GM18951 (cell line): ENCODE measurements around the gene ZFYVE28.

Source experiments
- POLR2A ChIP-seq: IDR thresholded peaks from 4 replicates; pipeline ENCODE4 v1.6.1; 2011; ENCODE audit warnings: mild to moderate bottlenecking; ENCODE audit not compliant: insufficient read length, insufficient read depth; ENCODE audit errors: extremely low read depth
- in situ Hi-C: fragments of 300-500 bp; cut with MboI; formaldehyde crosslinking; loops from one replicate; pipeline ENCODE4 v1.12.0; 2022; ENCODE audit warnings: low sequenced_read_pairs, mixed read lengths, inconsistent platforms; ENCODE audit not compliant: unreplicated experiment

Gene ZFYVE28

DNA sequence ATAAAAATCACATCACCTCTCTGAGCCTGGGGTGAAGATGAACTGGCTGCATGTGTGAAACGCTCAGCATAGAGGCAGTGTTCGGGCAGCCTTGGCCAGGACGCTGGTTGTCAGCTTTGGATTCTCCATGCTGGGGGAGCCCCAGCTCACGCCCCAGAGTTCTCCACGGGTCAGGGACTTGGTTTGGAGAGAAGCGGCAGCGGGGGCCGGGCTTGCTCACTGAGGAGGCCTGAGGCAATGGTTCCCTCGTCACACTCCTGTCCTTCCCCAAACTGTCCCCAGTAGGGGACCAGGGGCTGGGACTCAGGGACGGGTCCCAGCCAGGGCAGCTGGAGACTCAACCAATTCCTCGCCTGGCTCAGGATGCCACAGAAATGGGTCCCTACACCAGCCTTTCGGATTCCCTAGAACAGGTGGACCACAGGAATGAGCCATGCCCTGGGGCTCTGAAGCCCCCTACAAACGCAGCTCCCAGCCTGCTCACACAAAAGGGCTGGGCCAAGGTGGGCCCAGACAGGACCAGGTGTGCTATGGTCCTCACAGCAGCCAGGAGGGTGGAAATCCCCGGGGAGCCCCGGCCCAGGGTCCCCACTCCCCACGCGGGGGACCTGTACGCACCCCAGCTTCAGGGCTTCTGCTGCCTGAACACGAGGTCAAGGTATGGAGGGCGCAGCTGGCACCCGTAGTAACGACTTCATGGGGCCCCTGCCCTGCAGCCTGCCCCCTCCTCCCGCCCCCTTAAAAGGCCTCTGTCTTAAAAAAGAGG is 157.9 kb downstream of the ZFYVE28 start:
- TF ChIP-seq POLR2A: no peak
- in situ Hi-C loops: no loop called here

- in situ Hi-C loops: no loop called here
- no peak for TF ChIP-seq POLR2A
Observed at GRCh38 chr4:2259541-2260343, 158.7 kb downstream of the ZFYVE28 start.

- TF ChIP-seq POLR2A: no peak
- in situ Hi-C loops: no loop called here
Observed at GRCh38 chr4:2259036-2259540, 159.4 kb downstream of the ZFYVE28 start.

GRCh38 chr4:2258091-2259035 is 160.1 kb downstream of the ZFYVE28 start:
- in situ Hi-C loops: no loop called here

DNA sequence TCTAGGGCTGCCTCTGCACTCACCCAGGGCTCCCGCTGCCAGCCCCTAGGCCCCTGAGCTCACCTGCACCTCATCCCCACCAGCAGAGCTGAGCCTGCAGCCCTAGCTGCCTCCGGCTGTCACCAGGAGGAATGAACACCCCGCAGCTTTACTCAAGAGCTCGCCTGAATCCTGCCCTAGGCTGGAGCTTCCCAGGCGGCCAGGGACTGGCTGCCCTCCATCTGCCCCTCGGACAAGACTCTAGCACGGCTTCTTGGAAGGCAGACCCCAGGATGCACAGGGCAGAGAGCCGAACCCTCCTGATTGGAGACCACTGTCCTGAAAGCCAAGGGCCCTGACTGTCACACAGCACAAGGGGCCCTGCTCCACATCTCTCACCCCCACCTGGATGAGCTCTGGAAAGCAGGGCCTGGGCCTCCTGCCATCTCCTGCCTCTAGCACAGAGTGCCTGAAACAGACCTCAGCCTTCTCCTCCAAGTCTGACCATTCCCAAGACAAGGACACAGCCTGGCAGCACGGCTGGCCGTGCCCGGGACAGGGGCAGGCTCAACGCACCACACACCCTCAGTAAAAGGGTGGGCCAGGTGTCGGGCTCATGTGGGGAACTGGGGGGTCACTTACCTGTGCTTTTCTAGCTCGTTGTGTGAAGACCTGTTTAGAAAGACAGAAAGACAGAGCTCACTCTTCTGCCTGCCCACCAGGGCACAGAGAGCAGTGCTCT is 160.9 kb downstream of the ZFYVE28 start:
- TF ChIP-seq POLR2A: no peak
- in situ Hi-C loops: no loop called here

More at GRCh38 chr4:2258091-2259035, 160.1 kb downstream of the ZFYVE28 start:
- TF ChIP-seq POLR2A: no peak

DNA sequence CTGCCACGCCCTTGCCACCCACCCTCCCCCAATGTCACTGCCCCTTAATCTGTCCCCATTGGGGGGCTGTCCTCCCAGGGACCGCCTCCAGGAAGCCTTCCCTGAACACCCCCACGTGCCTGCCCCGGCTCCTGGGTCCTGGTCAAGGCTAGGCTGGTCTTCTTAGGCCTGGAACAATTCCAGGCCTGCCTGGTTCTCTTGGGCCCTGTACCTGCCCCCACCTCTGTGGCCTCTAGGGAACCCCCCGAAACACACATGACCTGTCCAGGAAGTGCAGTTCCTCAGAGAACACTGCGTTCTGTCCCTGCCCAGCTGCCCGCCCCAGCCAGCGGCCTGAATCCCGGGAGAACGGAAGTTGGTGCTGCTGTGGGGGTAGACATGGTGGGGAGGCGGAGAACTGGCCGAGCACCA is 161.7 kb downstream of the ZFYVE28 start:
- TF ChIP-seq POLR2A: no peak
- in situ Hi-C loops: no loop called here

- no peak for TF ChIP-seq POLR2A
- in situ Hi-C loops: no loop called here
Observed at GRCh38 chr4:2256156-2256731, 162.2 kb downstream of the ZFYVE28 start.

DNA sequence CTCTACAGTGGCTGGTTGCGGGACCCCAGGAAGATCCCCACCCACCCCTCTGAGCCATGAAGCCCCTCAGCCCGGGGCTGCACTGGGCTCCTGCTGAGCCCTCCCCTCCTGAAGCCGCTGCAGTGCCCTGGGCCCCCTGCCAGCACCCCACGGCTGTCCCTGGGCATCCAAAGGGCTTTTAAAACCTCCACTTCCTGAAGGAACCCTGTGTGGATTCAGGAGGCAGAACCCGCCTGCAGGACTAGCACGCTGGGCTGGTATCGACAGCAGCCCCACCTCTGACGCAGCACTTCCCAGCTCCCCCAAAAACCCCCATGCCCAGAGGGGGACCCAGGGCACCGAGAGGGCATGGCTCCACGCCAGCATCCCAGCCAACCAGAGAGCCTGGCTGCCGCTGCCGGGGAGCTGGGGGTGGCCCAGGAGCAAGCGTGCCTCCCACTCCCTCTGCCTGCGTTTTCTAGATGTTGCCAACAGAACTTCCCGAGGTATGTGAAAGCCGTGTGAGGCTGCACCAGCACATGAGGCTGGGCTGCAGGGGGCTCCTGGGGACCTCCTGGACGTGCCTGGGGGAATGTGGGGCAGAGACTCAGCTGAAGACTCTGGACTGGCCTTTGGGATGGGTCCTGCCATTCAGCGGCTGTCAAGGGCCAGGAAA is 162.8 kb downstream of the ZFYVE28 start:
- TF ChIP-seq POLR2A: no peak
- in situ Hi-C loops: no loop called here

GRCh38 chr4:2254665-2255500 is 163.6 kb downstream of the ZFYVE28 start:
- no peak for TF ChIP-seq POLR2A
- in situ Hi-C loops: no loop called here

DNA sequence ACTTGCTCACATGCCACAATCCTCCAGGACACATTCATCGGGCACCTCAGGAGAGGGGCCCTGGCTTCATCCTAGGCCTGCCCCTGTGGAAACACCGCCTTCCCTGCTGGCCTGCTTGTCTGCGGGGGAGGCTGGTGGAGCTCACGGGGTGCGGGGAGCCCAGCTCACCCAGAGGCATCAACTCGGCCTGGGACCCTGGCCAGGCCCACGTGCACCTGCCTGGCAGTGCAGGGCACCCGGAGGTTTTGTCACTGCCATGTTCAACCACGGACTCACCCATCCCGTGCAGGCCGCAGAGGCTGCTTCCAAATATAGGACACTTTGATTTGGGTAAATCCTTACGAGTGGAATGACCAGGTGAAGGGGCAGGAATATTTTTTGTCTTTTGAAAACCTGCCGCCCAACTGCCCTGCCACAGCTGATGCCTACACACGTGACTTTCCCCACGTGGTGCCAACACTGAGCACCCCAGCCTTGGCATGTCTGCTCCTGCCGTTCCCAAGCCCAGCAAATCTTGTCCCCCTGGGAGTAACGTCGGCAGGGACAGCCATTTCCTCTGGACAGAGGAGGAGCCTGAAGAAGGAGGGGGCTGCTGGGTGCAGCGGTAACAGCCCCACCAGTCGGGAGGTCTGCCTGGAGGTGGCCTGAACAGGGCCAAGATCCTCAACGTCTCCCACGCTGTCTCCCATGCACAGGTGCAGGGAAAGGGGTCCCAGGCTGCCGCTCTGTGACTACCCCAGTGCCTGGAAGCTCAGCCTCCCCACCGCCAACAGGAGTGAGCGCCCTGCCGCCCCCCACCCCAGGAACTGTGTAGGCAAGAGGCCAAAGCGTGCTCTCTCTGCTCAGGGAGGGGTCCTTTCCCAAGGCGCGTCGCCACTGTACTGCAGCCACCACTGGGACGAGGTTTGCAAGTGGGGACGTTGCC is 165.0 kb downstream of the ZFYVE28 start:
- TF ChIP-seq POLR2A: no peak
- in situ Hi-C loops: no loop called here
